GM12878 (cell line): ENCODE data around the gene ENDOU. TPM values are rescaled to one million over a fixed set of nuclear protein-coding genes. Genes with fewer than 3 reads are reported as not detected.

Experiments
- ATAC-seq: fragments of 200-7000 bp; cut with Tn5 transposase; 3 replicates; pipeline ENCODE4 v1.9.1; 2020; ENCODE audit warnings: mild to moderate bottlenecking, moderate library complexity
- BruUV-seq: library from RNA; stranded (reverse); fragments of 400-500 nt; replicated peaks from 2 replicates; lab custom pipeline; 2021; lab: Mats Ljungman, UMichigan
- CTCF ChIA-PET: fragments of 300-600 bp; sonication (Branson Sonifier 250); formaldehyde crosslinking; extraction: SDS; loops from one replicate; lab custom pipeline; 2021; ENCODE audit warnings: inconsistent platforms; lab: Yijun Ruan, JAX
- POLR2A ChIA-PET: fragments of 350-600 bp; formaldehyde crosslinking; extraction: SDS; loops from one replicate; lab custom pipeline; 2021; ENCODE audit warnings: inconsistent platforms; lab: Charles Lee
- RAD21 ChIA-PET: fragments of 300-600 bp; sonication (Branson Sonifier 250); formaldehyde crosslinking; loops from one replicate; lab custom pipeline; 2023; ENCODE audit warnings: antibody characterized with exemption; ENCODE audit not compliant: unreplicated experiment; lab: Charles Lee
- SMC1A ChIA-PET: fragments of 300-600 bp; sonication (Branson Sonifier 250); formaldehyde crosslinking; loops from one replicate; lab custom pipeline; 2023; ENCODE audit not compliant: unreplicated experiment, uncharacterized antibody; lab: Charles Lee
- DNase-seq: peaks from one replicate; pipeline ENCODE4 v3.0.0-alpha.2; 2011; ENCODE audit warnings: low read depth, low spot score
- FAIRE-seq: peaks from 3 replicates; lab custom pipeline; 2011; peaks lifted over from hg19 to GRCh38; lab: Jason Lieb, UNC
- H2AFZ ChIP-seq: 2 replicates; pipeline ENCODE4 v1.6.0; 2011; ENCODE audit warnings: low read depth, low read length, control low read depth; ENCODE audit not compliant: control insufficient read depth
- H3K27ac ChIP-seq: 2 replicates; pipeline ENCODE4 v1.5.1; 2011; ENCODE audit warnings: control low read depth; ENCODE audit not compliant: control insufficient read depth, insufficient read depth
- H3K27me3 ChIP-seq, 2 experiments: replicated peaks in 1 of 2; 2 replicates each; pipeline versions ENCODE4 v1.6.0 to v1.6.1; 2011; ENCODE audit warnings: low read length in 1 of 2; ENCODE audit not compliant: control insufficient read depth in 2 of 2, insufficient read depth in 2 of 2
- H3K36me3 ChIP-seq, 2 experiments: 2 replicates each; pipeline ENCODE4 v1.5.1; 2011; ENCODE audit warnings: low read length in 1 of 2; ENCODE audit not compliant: control insufficient read depth in 2 of 2, insufficient read depth in 2 of 2
- H3K4me1 ChIP-seq: 2 replicates; pipeline ENCODE4 v1.6.1; 2011; ENCODE audit warnings: mild to moderate bottlenecking, low read length, moderate library complexity, mixed read lengths; ENCODE audit not compliant: control insufficient read depth, insufficient read depth
- H3K4me2 ChIP-seq: 2 replicates; pipeline ENCODE4 v1.6.0; 2011; ENCODE audit warnings: control low read depth; ENCODE audit not compliant: control insufficient read depth, insufficient read depth
- H3K4me3 ChIP-seq: fragments of 200-600 bp; sonication (generic); 2 replicates; pipeline ENCODE4 v1.5.1; 2016
- H3K79me2 ChIP-seq: 2 replicates; pipeline ENCODE4 v1.6.0; 2011; ENCODE audit warnings: low read length; ENCODE audit not compliant: control insufficient read depth, insufficient read depth
- H3K9ac ChIP-seq: 2 replicates; pipeline ENCODE4 v1.8.0; 2011; ENCODE audit warnings: low read length, control low read depth, mixed read lengths; ENCODE audit not compliant: control insufficient read depth, insufficient read depth
- H3K9me3 ChIP-seq: replicated peaks from 3 replicates; pipeline ENCODE4 v1.5.1; 2011; ENCODE audit warnings: mild to moderate bottlenecking, low read length; ENCODE audit not compliant: control insufficient read depth, insufficient read depth
- H4K20me1 ChIP-seq: 2 replicates; pipeline ENCODE4 v1.6.0; 2011; ENCODE audit not compliant: control insufficient read depth, insufficient read depth
- ATF2 ChIP-seq: IDR thresholded peaks from 2 replicates; pipeline ENCODE4 v1.6.1; 2012; ENCODE audit warnings: low read length, inconsistent platforms
- E4F1 ChIP-seq: fragments of 450-650 bp; IDR thresholded peaks from 2 replicates; pipeline ENCODE4 v1.6.1; 2018; ENCODE audit warnings: borderline replicate concordance, mild to moderate bottlenecking; ENCODE audit not compliant: partially characterized antibody
- ELK1 ChIP-seq: IDR thresholded peaks from 2 replicates; pipeline ENCODE4 v1.6.1; 2012; ENCODE audit warnings: low read depth, low read length, improper control_type of control experiment
- IRF3 ChIP-seq: fragments of 450-650 bp; IDR thresholded peaks from 2 replicates; pipeline ENCODE4 v1.6.1; 2014; ENCODE audit warnings: mild to moderate bottlenecking
- JUNB ChIP-seq: IDR thresholded peaks from 2 replicates; pipeline ENCODE4 v1.6.1; 2016; ENCODE audit warnings: antibody characterized with exemption, mild to moderate bottlenecking
- MTA2 ChIP-seq: fragments of 450-650 bp; IDR thresholded peaks from 2 replicates; pipeline ENCODE4 v1.6.1; 2016; ENCODE audit warnings: low read depth, mild to moderate bottlenecking, moderate library complexity
- MYB ChIP-seq: fragments of 150-350 bp; IDR thresholded peaks from 2 replicates; pipeline ENCODE4 v1.6.1; 2014; ENCODE audit warnings: mild to moderate bottlenecking, low read depth, low read length, borderline replicate concordance
- PBX3 ChIP-seq: IDR thresholded peaks from 2 replicates; pipeline ENCODE4 v1.6.1; 2011; ENCODE audit warnings: mild to moderate bottlenecking, low read depth, low read length, moderate library complexity; ENCODE audit not compliant: insufficient replicate concordance
- RFX5 ChIP-seq: IDR thresholded peaks from 2 replicates; pipeline ENCODE4 v1.6.1; 2011; ENCODE audit warnings: low read depth, low read length, improper control_type of control experiment
- ZNF24 ChIP-seq: fragments of 450-650 bp; IDR thresholded peaks from 2 replicates; pipeline ENCODE4 v1.6.1; 2017; ENCODE audit warnings: antibody characterized with exemption, mild to moderate bottlenecking
- ZNF384 ChIP-seq: IDR thresholded peaks from 2 replicates; pipeline ENCODE4 v1.6.1; 2012; ENCODE audit warnings: low read depth, mild to moderate bottlenecking, low read length, improper control_type of control experiment, borderline replicate concordance
- ZNF592 ChIP-seq: fragments of 450-650 bp; IDR thresholded peaks from 2 replicates; pipeline ENCODE4 v1.6.1; 2017; ENCODE audit warnings: mild to moderate bottlenecking, moderate library complexity
- WGBS: methylation state at CpG from one replicate; pipeline ENCODE4 v1.1.6; 2016; ENCODE audit warnings: low lambda C conversion rate; ENCODE audit not compliant: insufficient replicate concordance, insufficient coverage; ENCODE audit errors: missing lambda C conversion rate; 5-methylcytosine and 5-hydroxymethylcytosine counted together
- in situ Hi-C: fragments of 300-500 bp; cut with MboI; formaldehyde crosslinking; loops from 9 replicates; pipeline ENCODE4 v1.14.3; 2018; ENCODE audit warnings: mixed read lengths
- intact Hi-C: fragments of 100-400 bp; cut with micrococcal nuclease; formaldehyde crosslinking; loops from one replicate; pipeline ENCODE4 v1.14.2; 2022; ENCODE audit not compliant: unreplicated experiment
- polyA plus RNA-seq, 11 experiments: library from polyadenylated mRNA; depleted of rRNA in 4 of 11; unstranded in 6 of 11; stranded (reverse) in 5 of 11; fragments of >200 nt; fragmentation: Nextera tagmentation in 4 of 11; fragmentation: Illumina TruSeq in 1 of 11; extraction: Ambion mirVana in 4 of 11; extraction: Trizol in 1 of 11; gene quantifications; 1 replicate in 1 of 11; 2 replicates in 10 of 11; pipeline versions ENCODE4 v1.2.1 to v1.2.3, GENCODE V29; 2011 to 2016; ENCODE audit warnings: inconsistent platforms in 2 of 11, missing spikeins in 2 of 11, low read depth in 1 of 11
- total RNA-seq, 4 experiments: library from RNA; depleted of rRNA in 3 of 4; stranded (reverse); fragments of >200 nt in 3 of 4; fragmentation: Illumina TruSeq in 1 of 4; extraction: Trizol in 1 of 4; gene quantifications; 2 replicates each; pipeline versions ENCODE4 v1.2.1 to v1.2.3, GENCODE V29; 2013 to 2021

Gene ENDOU
- total and polyA plus RNA-seq, 10 of the 15 experiments (the other 5 are each of a cell fraction or from before 2014, with no cell fraction given) = 0.03 to 0.17 (median 0.10) TPM; not detected in 4

- DNase-seq (no peak), ATAC-seq (no peak), FAIRE-seq (no peak)
- POLR2A ChIA-PET = no interaction called here
- H3K9me3 ChIP-seq = no peaks in the 10 kb centered on the region
- CTCF ChIA-PET = interaction anchor here (0.9 to 5.4 kb wide), 6 partner anchors 10 to 105 kb away, joined by 5 to 71 read pairs (median 18); no protein-coding TSS in a partner anchor
- 65% methylated on average over 4 of the region's 4 CpGs for WGBS
- in situ Hi-C loops = no loop called here
- no peak overlapping the region for H3K9ac ChIP-seq
- intact Hi-C loops = no loop called here
- RAD21 ChIA-PET = interaction anchor here (1.2 to 2.0 kb wide), 4 partner anchors 9 to 105 kb away, joined by 3 to 6 read pairs (median 4); no protein-coding TSS in a partner anchor
- no peaks in the 10 kb centered on the region for H3K4me1 ChIP-seq
- SMC1A ChIA-PET = interaction anchor here (0.9 to 3.8 kb wide), 4 partner anchors 8 to 35 kb away, joined by 3 to 20 read pairs (median 4); no protein-coding TSS in a partner anchor
- no peaks in the 10 kb centered on the region for H4K20me1 ChIP-seq
- H3K36me3 ChIP-seq = no peaks in the 10 kb centered on the region; a peak in 1 of 4 replicates
- no peak overlapping the region for H3K4me3 ChIP-seq
- no TSS peak for BruUV-seq
- no peaks in the 10 kb centered on the region for H3K79me2 ChIP-seq
- H2AFZ ChIP-seq = no peak overlapping the region
- no peak overlapping the region for H3K27ac ChIP-seq
- H3K4me2 ChIP-seq = no peak overlapping the region
- H3K27me3 ChIP-seq = no peaks in the 10 kb centered on the region
- TF ChIP-seq MYB (no peak), E4F1 (no peak), ZNF24 (no peak), ZNF592 (no peak), PBX3 (no peak), JUNB (no peak), ZNF384 (no peak), IRF3 (no peak), MTA2 (no peak), RFX5 (no peak), ATF2 (no peak), ELK1 (no peak)
Measured at GRCh38 chr12:47733142-47733541, 7.9 kb upstream of the ENDOU start.
